Measurements from ENCODE around the gene PITPNC1. TPM values are rescaled to one million over a fixed set of nuclear protein-coding genes. Genes with fewer than 3 reads are reported as not detected.

The PITPNC1 gene
- total RNA-seq, 1 donor from 2014 or later = 42.9 TPM

- intact Hi-C loops (cut with micrococcal nuclease) = no loop called here
Measured at GRCh38 chr17:67427424-67427823, 50.3 kb downstream of the PITPNC1 start.

GRCh38 chr17:67430515-67430914 is 53.4 kb downstream of the PITPNC1 start:
- intact Hi-C loops (cut with micrococcal nuclease) = loop anchor here (10.0 kb wide), 1 partner anchor 394 kb away; the partner anchor contains the start of gene BPTF

- intact Hi-C loops (cut with micrococcal nuclease) = loop anchor here (1.0 to 10.0 kb wide), 3 partner anchors 9 to 393 kb away; partner anchors contain the start of gene BPTF
Measured at GRCh38 chr17:67431249-67432015, 54.4 kb downstream of the PITPNC1 start.

GRCh38 chr17:67433248-67433924 is 56.3 kb downstream of the PITPNC1 start:
- intact Hi-C loops (cut with micrococcal nuclease) = loop anchor here (10.0 kb wide), 1 partner anchor 391 kb away; the partner anchor contains the start of gene BPTF

GRCh38 chr17:67434061-67434525 is 57.0 kb downstream of the PITPNC1 start:
- intact Hi-C loops (cut with micrococcal nuclease) = loop anchor here (10.0 kb wide), 1 partner anchor 391 kb away; the partner anchor contains the start of gene BPTF

- intact Hi-C loops (cut with micrococcal nuclease) = loop anchor here (1.0 to 10.0 kb wide), 4 partner anchors 17 to 390 kb away; partner anchors contain the start of gene BPTF
Measured at GRCh38 chr17:67435122-67435521, 58.0 kb downstream of the PITPNC1 start.

GRCh38 chr17:67435786-67436185 is 58.7 kb downstream of the PITPNC1 start:
- intact Hi-C loops (cut with micrococcal nuclease) = loop anchor here (1.0 to 10.0 kb wide), 4 partner anchors 17 to 389 kb away; partner anchors contain the start of gene BPTF

GRCh38 chr17:67436233-67436632 is 59.2 kb downstream of the PITPNC1 start:
- intact Hi-C loops (cut with micrococcal nuclease) = loop anchor here (10.0 kb wide), 1 partner anchor 389 kb away; the partner anchor contains the start of gene BPTF

GRCh38 chr17:67438667-67439066 is 61.6 kb downstream of the PITPNC1 start:
- intact Hi-C loops (cut with micrococcal nuclease) = loop anchor here (10.0 kb wide), 1 partner anchor 386 kb away; the partner anchor contains the start of gene BPTF

GRCh38 chr17:67439269-67439668 is 62.2 kb downstream of the PITPNC1 start:
- intact Hi-C loops (cut with micrococcal nuclease) = loop anchor here (10.0 kb wide), 1 partner anchor 386 kb away; the partner anchor contains the start of gene BPTF

- intact Hi-C loops (cut with micrococcal nuclease) = loop anchor here (1.0 to 10.0 kb wide), 9 partner anchors 9 to 1036 kb away; partner anchors contain the start of genes HELZ, NOL11 and PITPNC1
Measured at GRCh38 chr17:67440277-67441051, 63.4 kb downstream of the PITPNC1 start.

GRCh38 chr17:67441052-67441895 is 64.2 kb downstream of the PITPNC1 start:
- intact Hi-C loops (cut with micrococcal nuclease) = loop anchor here (1.0 to 10.0 kb wide), 9 partner anchors 10 to 1036 kb away; partner anchors contain the start of genes HELZ, NOL11 and PITPNC1

GRCh38 chr17:67441896-67442219 is 64.8 kb downstream of the PITPNC1 start:
- intact Hi-C loops (cut with micrococcal nuclease) = loop anchor here (1.0 to 10.0 kb wide), 9 partner anchors 10 to 1037 kb away; partner anchors contain the start of genes HELZ, NOL11 and PITPNC1

GRCh38 chr17:67442787-67443624 is 65.9 kb downstream of the PITPNC1 start:
- intact Hi-C loops (cut with micrococcal nuclease) = loop anchor here (10.0 kb wide), 2 partner anchors 198 to 1038 kb away; partner anchors contain the start of gene HELZ

GRCh38 chr17:67443931-67444595 is 67.0 kb downstream of the PITPNC1 start:
- intact Hi-C loops (cut with micrococcal nuclease) = loop anchor here (10.0 kb wide), 2 partner anchors 199 to 1039 kb away; partner anchors contain the start of gene HELZ

GRCh38 chr17:67448449-67448848 is 71.4 kb downstream of the PITPNC1 start:
- intact Hi-C loops (cut with micrococcal nuclease) = loop anchor here (10.0 kb wide), 2 partner anchors 204 to 1044 kb away; partner anchors contain the start of gene HELZ

- intact Hi-C loops (cut with micrococcal nuclease) = loop anchor here (10.0 kb wide), 2 partner anchors 204 to 1044 kb away; partner anchors contain the start of gene HELZ
Measured at GRCh38 chr17:67449065-67449464, 72.0 kb downstream of the PITPNC1 start.
